Psoas muscle (tissue), 8 donors: ENCODE results near the gene TIMM21. TPM values are rescaled to one million over a fixed set of nuclear protein-coding genes. Genes with fewer than 3 reads are reported as not detected.

ENCODE experiments used
- ATAC-seq, 4 donors: fragments of 200-7000 bp; cut with Tn5 transposase; one replicate each; pipeline ENCODE4 v1.9.1; 2020; ENCODE audit warnings: moderate library complexity in 3 of 4, mild to moderate bottlenecking in 2 of 4
- DNase-seq, 2 donors: peaks; one replicate each; pipeline ENCODE4 v3.0.0-alpha.2; 2020
- H3K27ac ChIP-seq: fragments of 200-600 bp; one replicate; pipeline ENCODE4 v1.8.0; 2022
- H3K27me3 ChIP-seq, 3 donors: fragments of 200-600 bp in 1 of 3; one replicate each; pipeline versions ENCODE4 v1.6.1 to v1.8.0; 2013 to 2022; ENCODE audit warnings: low read length in 2 of 3, mild to moderate bottlenecking in 2 of 3, moderate library complexity in 1 of 3; ENCODE audit not compliant: insufficient read depth in 3 of 3
- H3K36me3 ChIP-seq, 2 donors: fragments of 200-600 bp in 1 of 2; one replicate each; pipeline versions ENCODE4 v1.6.1 to v1.8.0; 2013 to 2022; ENCODE audit warnings: low read depth in 1 of 2, mild to moderate bottlenecking in 1 of 2, moderate library complexity in 1 of 2; ENCODE audit not compliant: insufficient read depth in 1 of 2
- H3K4me1 ChIP-seq: fragments of 200-600 bp; one replicate; pipeline ENCODE4 v1.8.0; 2022
- H3K4me3 ChIP-seq: fragments of 200-600 bp; one replicate; pipeline ENCODE4 v1.8.0; 2022; ENCODE audit warnings: mild to moderate bottlenecking
- H3K9me3 ChIP-seq: fragments of 200-600 bp; one replicate; pipeline ENCODE4 v1.8.0; 2022
- WGBS, 3 donors: extraction: QIAGEN DNeasy Blood & Tissue Kit; methylation state at CpG; one replicate each; pipeline versions ENCODE4 v1.1.6 to v1.1.7; 2013; 5-methylcytosine and 5-hydroxymethylcytosine counted together
- intact Hi-C, 2 donors: fragments of 100-400 bp; cut with DNase I; formaldehyde crosslinking; loops; one replicate each; pipeline versions ENCODE4 v1.11.0 to v1.14.2; 2022
- polyA plus RNA-seq, 3 donors: library from polyadenylated mRNA; stranded (reverse); fragments of 200-250 nt; gene quantifications; one replicate each; pipeline ENCODE4 v1.2.3, GENCODE V29; 2013
- total RNA-seq, 4 donors: library from RNA; stranded (reverse); fragmentation: NEBNext Ultra II Directional in 2 of 4; extraction: Animal tissue kit (Norgen Biotek cat#: 25700) in 2 of 4; gene quantifications; one replicate each; pipeline versions ENCODE4 v1.2.1 to v1.2.4, GENCODE V29; 2021 to 2023
- TF ChIP-seq, protein P1 (sequence below): fragments of 200-600 bp; IDR thresholded peaks from one replicate; pipeline ENCODE4 v1.8.0; 2022; ENCODE audit warnings: antibody characterized with exemption
- donor health status: healthy with polysubstance abuse.
- donor health status: DM: no; HTN: no; CAD: no; lungs with moderate emphysema.
- donor health status: Bipolar disorder and iron deficiency.
- donor health status: healthy.
- donor health status: DM: yes; HTN: yes; CAD: no.
- donor health status: DM: no; HTN: no; CAD: no.
- donor health status: DM: no; HTN: no; CAD: no.
- donor health status: DM: yes; HTN: yes; CAD: no.

Gene TIMM21
- total and polyA plus RNA-seq, 7 donors: 52.6 to 201 (median 76.8) TPM

DNA sequence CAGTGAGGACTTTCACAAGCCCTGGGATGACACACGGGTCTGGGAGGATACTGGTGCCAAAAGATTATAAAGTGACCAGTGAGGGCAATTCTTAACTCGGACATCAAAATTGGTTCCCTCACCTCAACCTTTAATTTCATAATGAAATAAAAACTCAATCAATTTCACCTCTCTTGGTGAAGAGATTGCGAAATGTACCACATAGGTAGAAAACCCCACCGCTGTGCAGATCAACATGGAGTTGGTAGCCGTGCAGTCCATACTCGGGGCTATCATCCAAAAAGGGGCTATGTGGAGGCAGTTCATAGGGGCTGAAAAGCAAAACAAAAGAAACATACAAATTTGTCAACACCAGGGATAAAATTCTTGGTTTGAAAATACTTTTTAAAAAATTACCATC, 25.1 kb upstream of the TIMM21 start:
- WGBS, 3 donors: 89 to 90% (median 89%) methylated on average over 6 of the region's 6 CpGs
- ATAC-seq (no peak), DNase-seq (no peak)
- H3K4me3 ChIP-seq: no peak overlapping the region
- H3K27ac ChIP-seq: no peak overlapping the region
- TF ChIP-seq, protein P1, sequence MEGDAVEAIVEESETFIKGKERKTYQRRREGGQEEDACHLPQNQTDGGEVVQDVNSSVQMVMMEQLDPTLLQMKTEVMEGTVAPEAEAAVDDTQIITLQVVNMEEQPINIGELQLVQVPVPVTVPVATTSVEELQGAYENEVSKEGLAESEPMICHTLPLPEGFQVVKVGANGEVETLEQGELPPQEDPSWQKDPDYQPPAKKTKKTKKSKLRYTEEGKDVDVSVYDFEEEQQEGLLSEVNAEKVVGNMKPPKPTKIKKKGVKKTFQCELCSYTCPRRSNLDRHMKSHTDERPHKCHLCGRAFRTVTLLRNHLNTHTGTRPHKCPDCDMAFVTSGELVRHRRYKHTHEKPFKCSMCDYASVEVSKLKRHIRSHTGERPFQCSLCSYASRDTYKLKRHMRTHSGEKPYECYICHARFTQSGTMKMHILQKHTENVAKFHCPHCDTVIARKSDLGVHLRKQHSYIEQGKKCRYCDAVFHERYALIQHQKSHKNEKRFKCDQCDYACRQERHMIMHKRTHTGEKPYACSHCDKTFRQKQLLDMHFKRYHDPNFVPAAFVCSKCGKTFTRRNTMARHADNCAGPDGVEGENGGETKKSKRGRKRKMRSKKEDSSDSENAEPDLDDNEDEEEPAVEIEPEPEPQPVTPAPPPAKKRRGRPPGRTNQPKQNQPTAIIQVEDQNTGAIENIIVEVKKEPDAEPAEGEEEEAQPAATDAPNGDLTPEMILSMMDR: no peak
- H3K27me3 ChIP-seq: peaks cover 0 to 2% (median 0%) of the 10 kb centered on the region in 3 donors
- H3K4me1 ChIP-seq: no peaks in the 10 kb centered on the region
- intact Hi-C loops: no loop called here
- no peaks in the 10 kb centered on the region for H3K36me3 ChIP-seq
- no peaks in the 10 kb centered on the region for H3K9me3 ChIP-seq

DNA sequence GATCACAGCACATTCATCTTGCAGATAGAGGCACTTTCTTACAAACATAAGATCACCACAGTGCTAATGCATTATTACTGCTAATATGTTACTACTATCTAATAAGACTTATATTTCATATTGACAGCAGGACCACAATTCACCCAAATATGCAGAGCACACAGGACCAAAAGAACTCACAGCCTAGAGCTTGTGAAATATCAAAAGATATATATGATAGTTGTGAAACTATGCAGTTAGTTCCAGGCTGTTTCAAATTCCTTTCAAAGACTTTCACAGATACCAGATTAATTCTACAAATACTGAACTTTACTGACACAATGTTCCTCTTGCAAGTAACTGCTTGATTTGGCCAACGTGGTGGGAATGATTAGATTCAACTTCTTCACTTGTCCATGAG, 23.7 kb upstream of the TIMM21 start:
- no peak overlapping the region for H3K27ac ChIP-seq
- DNase-seq (no peak), ATAC-seq (no peak)
- intact Hi-C loops: no loop called here
- no peaks in the 10 kb centered on the region for H3K9me3 ChIP-seq
- H3K4me1 ChIP-seq: no peaks in the 10 kb centered on the region
- 57 to 69% (median 59%) methylated on average over 1 of the region's 1 CpG for WGBS, 3 donors
- no peak overlapping the region for H3K4me3 ChIP-seq
- TF ChIP-seq, protein P1: no peak
- peaks cover 0 to 2% (median 0%) of the 10 kb centered on the region in 3 donors for H3K27me3 ChIP-seq
- no peaks in the 10 kb centered on the region for H3K36me3 ChIP-seq

DNA sequence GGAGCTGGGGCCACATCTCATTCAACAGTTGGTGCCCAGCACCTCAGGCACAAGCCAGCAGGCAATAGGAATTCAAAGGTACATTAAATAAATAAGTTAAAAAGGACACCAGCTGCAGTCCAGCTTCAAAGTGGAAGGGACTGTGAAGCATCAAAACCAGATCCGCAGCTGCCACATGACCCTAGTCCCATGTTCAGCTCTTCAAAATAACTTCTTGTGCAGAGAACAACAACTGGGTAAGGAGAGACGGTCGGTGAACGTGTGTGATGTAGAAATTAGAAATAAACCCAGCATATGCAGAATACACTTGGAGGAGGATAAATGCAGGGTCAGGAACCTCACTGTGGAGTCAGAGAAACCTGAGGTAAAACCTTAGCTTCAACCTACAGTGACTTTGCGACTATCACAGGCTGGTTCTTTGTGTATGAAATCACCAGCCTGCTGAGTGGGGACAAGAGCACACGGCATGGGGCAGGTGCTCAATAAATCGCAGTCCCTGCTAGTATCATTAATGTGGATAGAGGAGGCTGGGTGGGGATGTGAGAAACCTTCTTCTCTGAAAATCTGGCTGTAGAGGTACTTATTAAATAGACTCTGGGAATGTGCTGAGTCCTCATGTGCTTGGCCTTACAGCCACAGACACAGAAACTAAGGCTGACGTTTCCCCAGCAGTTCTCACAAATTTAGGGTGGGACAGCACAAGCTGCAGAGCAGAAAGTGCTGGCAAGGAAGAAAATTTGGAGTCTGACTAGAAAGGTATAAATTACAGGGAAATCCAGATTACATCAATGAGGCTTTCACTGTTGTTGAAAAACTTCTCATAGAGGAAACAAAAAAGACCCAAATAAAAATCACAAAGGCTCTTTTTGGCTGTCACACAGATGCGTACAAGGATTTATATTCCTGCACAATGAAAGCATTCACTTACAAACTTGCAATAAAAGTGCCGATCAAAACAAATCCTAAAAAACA, 21.4 kb upstream of the TIMM21 start:
- Histone ChIP-seq H3K4me1 (no peaks in the 10 kb centered on the region), H3K36me3 (no peaks in the 10 kb centered on the region), H3K9me3 (no peaks in the 10 kb centered on the region), H3K27me3 (peaks cover 0 to 2% (median 0%) of the 10 kb centered on the region in 3 donors), H3K27ac (no peak overlapping the region), H3K4me3 (no peak overlapping the region)
- ATAC-seq: no peak
- TF ChIP-seq, protein P1: no peak
- no peak for DNase-seq
- intact Hi-C loops: no loop called here
- 51 to 53% (median 52%) methylated on average over 10 of the region's 10 CpGs for WGBS, 3 donors

DNA sequence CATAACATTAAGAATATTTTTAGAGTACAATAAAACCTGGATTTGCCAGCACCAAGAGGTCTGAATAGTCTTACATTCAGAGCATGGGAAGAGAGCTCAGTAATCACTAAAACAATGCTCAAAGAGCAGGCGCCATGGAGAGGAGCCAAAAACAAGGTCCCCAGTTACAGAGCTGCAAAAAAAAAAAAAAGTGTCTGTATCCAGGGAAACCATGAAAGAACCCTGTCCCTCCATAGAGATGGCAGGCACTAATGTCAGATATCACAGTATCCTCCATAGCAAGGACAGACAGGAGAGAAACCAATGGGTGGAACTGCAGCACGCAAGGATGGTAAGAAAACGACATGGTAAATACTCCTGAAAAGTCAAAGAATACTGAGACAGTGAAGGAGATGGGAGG, 20.2 kb upstream of the TIMM21 start:
- no peak for ATAC-seq
- H3K27ac ChIP-seq: no peak overlapping the region
- TF ChIP-seq, protein P1: no peak
- 72 to 77% (median 75%) methylated on average over 3 of the region's 3 CpGs for WGBS, 3 donors
- no peaks in the 10 kb centered on the region for H3K4me1 ChIP-seq
- H3K4me3 ChIP-seq: no peak overlapping the region
- H3K36me3 ChIP-seq: no peaks in the 10 kb centered on the region
- intact Hi-C loops: no loop called here
- H3K9me3 ChIP-seq: no peaks in the 10 kb centered on the region
- H3K27me3 ChIP-seq: peaks cover 0 to 2% (median 0%) of the 10 kb centered on the region in 3 donors
- DNase-seq: no peak
